GM19395 (cell line): ENCODE data around the gene UBA1.
"Not testable (repeated sequence)": the region's sequence is repeated elsewhere in the genome, so short reads cannot be mapped to it uniquely, and the experiment has no call there.

ENCODE experiments used
- ATAC-seq: cut with Tn5 transposase; IDR thresholded peaks from one replicate; pipeline ENCODE4 v1.9.1; 2021; ENCODE audit warnings: mild to moderate bottlenecking, moderate library complexity; ENCODE audit not compliant: unreplicated experiment

Gene UBA1

DNA sequence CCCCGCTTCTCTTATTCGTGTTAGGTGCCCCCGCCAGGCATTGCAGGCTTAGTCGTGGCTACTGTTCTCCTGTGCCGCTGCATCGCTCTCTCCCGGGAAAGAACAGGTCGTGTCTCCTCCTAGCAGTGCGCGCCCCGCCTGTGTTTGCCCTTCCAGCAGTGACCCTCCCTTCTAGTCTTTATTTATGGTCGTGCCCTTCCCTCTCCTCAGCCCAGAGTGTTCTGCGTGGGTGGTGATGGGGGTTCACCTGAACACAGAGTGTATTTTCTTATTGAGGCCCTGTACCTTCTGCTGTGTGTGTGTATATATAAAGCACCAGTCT, 54.3 kb downstream of the UBA1 start:
- ATAC-seq: no peak

DNA sequence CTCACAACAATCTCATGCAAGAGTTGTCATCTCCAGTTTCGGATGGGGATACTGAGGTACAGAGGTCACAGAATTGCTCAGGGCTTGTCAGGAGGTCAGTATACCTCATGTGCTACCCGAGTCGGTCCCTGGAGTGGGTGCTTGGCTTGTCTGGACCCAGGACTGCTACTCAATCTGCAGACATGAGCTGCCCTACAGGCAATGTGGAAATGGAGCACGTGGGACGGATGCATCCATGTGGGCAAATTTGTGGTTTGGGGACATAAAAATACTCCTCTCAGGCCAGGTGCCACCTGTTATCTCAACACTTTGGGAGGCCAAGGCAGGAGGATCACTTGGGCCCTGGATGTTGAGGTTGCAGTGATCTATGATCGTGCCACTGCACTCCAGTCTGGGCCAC, 54.9 kb downstream of the UBA1 start:
- ATAC-seq: no peak

GRCh38 chrX:47250017-47250347, 56.4 kb downstream of the UBA1 start:
- ATAC-seq: no peak

DNA sequence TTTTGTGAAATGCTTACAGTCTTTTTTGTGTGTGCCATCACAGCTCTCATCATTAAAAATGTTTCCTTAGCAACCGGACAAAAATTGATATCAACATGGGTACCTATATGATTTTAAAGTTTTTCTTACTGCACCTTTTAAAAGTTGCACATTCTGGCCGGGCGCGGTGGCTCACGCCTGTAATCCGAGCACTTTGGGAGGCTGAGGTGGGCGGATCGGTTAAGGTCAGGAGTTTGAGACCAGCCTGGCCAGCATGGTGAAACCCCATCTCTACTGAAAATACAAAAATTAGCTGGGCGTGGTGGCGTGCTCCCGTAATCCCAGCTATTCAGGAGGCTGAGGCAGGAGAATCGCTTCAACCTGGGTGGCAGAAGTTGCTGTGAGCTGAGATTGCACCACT, 64.0 kb downstream of the UBA1 start:
- ATAC-seq: not testable (repeated sequence)
